Stimulated activated CD4-positive, alpha-beta T cell treated with anti-CD3 and anti-CD28 coated beads, TNF-alpha, amount 100 ng/mL, for 1 hour (primary cell): ENCODE data around the gene RAB1B.
"Not testable (repeated sequence)": the region's sequence is repeated elsewhere in the genome, so short reads cannot be mapped to it uniquely, and the experiment has no call there.

ENCODE experiments used
- DNase-seq, 3 donors: peaks; one replicate each; pipeline ENCODE4 v3.0.0-alpha.2; 2020; ENCODE audit warnings: low read depth in 3 of 3, low spot score in 1 of 3

Gene RAB1B

GRCh38 chr11:66266378-66267038 lies 1.9 kb upstream of the RAB1B start:
- no peak for DNase-seq

- no peak for DNase-seq
Measured at GRCh38 chr11:66267039-66267378, 1.4 kb upstream of the RAB1B start.

- DNase-seq = peak; percentile 50 to 82 (median 72)
Measured at GRCh38 chr11:66267379-66268243, 828 bp upstream of the RAB1B start.

GRCh38 chr11:66268952-66269905 lies 790 bp downstream of the RAB1B start:
- DNase-seq = no peak

GRCh38 chr11:66271816-66272215 lies 3.4 kb downstream of the RAB1B start:
- no peak for DNase-seq

GRCh38 chr11:66272596-66272995 lies 4.2 kb downstream of the RAB1B start:
- DNase-seq = no peak

- no peak for DNase-seq
Measured at GRCh38 chr11:66274219-66274618, 5.8 kb downstream of the RAB1B start.

- no peak for DNase-seq
Measured at GRCh38 chr11:66275396-66275795, 7.0 kb downstream of the RAB1B start.

- DNase-seq = no peak
Measured at GRCh38 chr11:66275984-66276612, 7.7 kb downstream of the RAB1B start.

GRCh38 chr11:66276619-66277018 lies 8.2 kb downstream of the RAB1B start:
- DNase-seq = not testable (repeated sequence)

- not testable (repeated sequence) for DNase-seq
Measured at GRCh38 chr11:66277064-66277463, 8.6 kb downstream of the RAB1B start.

GRCh38 chr11:66277471-66278362 lies 9.3 kb downstream of the RAB1B start, which contains the start of gene CNIH2:
TSS of gene CNIH2 (plus strand) at chr11:66278175. CDS start at chr11:66278457, 282 bp downstream.
- DNase-seq = peak in 2 of 3 donors; percentile 27 to 45

GRCh38 chr11:66278363-66279091 lies 10.1 kb downstream of the RAB1B start:
- DNase-seq = no peak

- DNase-seq = no peak
Measured at GRCh38 chr11:66279092-66279734, 10.8 kb downstream of the RAB1B start.

GRCh38 chr11:66280428-66280827 lies 12.0 kb downstream of the RAB1B start:
- DNase-seq = no peak

GRCh38 chr11:66281001-66281400 lies 12.6 kb downstream of the RAB1B start:
- no peak for DNase-seq

GRCh38 chr11:66281776-66282467 lies 13.5 kb downstream of the RAB1B start:
- no peak for DNase-seq
